A549 (cell line): ENCODE data around the gene TENT4A.

Experiments used
- CBX2 ChIP-seq: fragments of 200-600 bp; sonication (generic); IDR thresholded peaks from 2 replicates; pipeline ENCODE4 v1.6.1; 2016; ENCODE audit warnings: low read depth, mild to moderate bottlenecking, borderline replicate concordance
- EP300 ChIP-seq, 2 experiments: fragments of >200 bp; sonication (Bioruptor Twin); formaldehyde crosslinking; IDR thresholded peaks; 2 replicates in 1 of 2; 3 replicates in 1 of 2; pipeline ENCODE4 v1.6.1; 2016 to 2017
- HOXA7 ChIP-seq: fragments of 250-450 bp; sonication (Bioruptor Pico); IDR thresholded peaks from 2 replicates; pipeline ENCODE4 v1.5.0; 2020; ENCODE audit warnings: mild to moderate bottlenecking, moderate library complexity
- KDM1A ChIP-seq: fragments of 200-600 bp; sonication (generic); IDR thresholded peaks from 2 replicates; pipeline ENCODE4 v1.6.1; 2016; ENCODE audit warnings: low read depth, mild to moderate bottlenecking
- PHF8 ChIP-seq: fragments of 200-600 bp; sonication (generic); IDR thresholded peaks from 2 replicates; pipeline ENCODE4 v1.6.1; 2016; ENCODE audit warnings: low read depth, mild to moderate bottlenecking, antibody characterized with exemption, moderate library complexity, borderline replicate concordance
- POLR2A ChIP-seq: IDR thresholded peaks from 2 replicates; pipeline ENCODE4 v1.6.1; 2012; ENCODE audit warnings: mild to moderate bottlenecking, low read length
- RAD21 ChIP-seq, 2 experiments: fragments of >200 bp in 1 of 2; sonication (Bioruptor Twin) in 1 of 2; formaldehyde crosslinking in 1 of 2; IDR thresholded peaks in 1 of 2; conservative IDR thresholded peaks in 1 of 2; 2 replicates in 1 of 2; 3 replicates in 1 of 2; pipeline ENCODE4 v1.6.1; 2012 to 2018; ENCODE audit warnings: inconsistent platforms in 1 of 2
- SREBF2 ChIP-seq: fragments of 450-650 bp; IDR thresholded peaks from 2 replicates; pipeline ENCODE4 v1.6.1; 2014; ENCODE audit warnings: mild to moderate bottlenecking, moderate library complexity
- ZC3H11A ChIP-seq: fragments of 450-650 bp; IDR thresholded peaks from 2 replicates; pipeline ENCODE4 v1.6.1; 2014; ENCODE audit warnings: antibody characterized with exemption, mild to moderate bottlenecking
- TF ChIP-seq, protein P1 (sequence below): fragments of 450-650 bp; IDR thresholded peaks from 2 replicates; pipeline ENCODE4 v1.6.1; 2014; ENCODE audit warnings: antibody characterized with exemption
- TF ChIP-seq, protein P2 (sequence below): fragments of 200-600 bp; sonication (generic); IDR thresholded peaks from 2 replicates; pipeline ENCODE4 v1.6.1; 2016; ENCODE audit warnings: antibody characterized with exemption, mild to moderate bottlenecking, moderate library complexity
- TF ChIP-seq, protein P3 (sequence below): fragments of >200 bp; sonication (Bioruptor Twin); formaldehyde crosslinking; IDR thresholded peaks from 3 replicates; pipeline ENCODE4 v1.5.1; 2016
- TF ChIP-seq, protein P4 (sequence below): IDR thresholded peaks from 2 replicates; pipeline ENCODE4 v1.6.1; 2012

DNA sequence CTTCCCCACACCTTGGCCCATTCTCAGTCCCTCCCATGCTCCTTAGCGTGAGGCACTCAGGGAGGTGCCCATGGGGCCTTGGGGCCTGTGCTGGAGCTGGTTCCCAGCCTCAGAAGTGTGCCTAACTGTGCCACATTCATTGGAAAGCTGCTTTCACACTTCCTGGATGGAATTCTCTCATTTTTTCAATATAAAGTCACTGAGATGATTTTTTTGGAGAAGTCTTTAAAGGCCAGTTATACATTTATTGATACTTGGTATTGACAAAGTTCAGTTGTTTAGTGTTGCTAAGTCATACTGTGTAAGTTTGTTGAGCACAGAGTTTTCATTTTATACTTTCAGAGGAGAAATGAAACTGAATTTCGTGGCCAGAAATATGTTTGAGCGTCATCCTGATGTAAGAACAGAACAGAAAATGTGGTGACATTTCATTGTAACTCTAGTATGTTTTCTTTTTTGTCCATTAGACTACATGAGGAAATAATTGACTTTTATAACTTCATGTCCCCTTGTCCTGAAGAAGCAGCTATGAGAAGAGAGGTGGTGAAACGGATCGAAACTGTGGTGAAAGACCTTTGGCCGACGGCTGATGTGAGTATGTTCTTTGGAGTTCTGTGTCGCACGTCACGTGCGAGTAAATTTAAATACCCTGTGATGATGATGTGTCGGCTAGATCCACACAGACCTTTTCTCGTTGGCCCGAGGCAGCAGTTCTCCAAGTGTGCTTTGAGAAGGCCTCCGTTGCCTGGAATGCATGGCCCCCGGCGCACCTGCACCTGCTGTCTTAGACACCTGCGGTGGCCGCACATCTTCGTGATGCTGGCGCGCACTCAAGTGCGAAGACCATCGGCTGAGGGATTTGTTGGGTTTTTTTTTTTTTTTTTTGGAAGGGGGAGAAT is 24.1 kb downstream of the TENT4A start:
- TF ChIP-seq, protein P1, sequence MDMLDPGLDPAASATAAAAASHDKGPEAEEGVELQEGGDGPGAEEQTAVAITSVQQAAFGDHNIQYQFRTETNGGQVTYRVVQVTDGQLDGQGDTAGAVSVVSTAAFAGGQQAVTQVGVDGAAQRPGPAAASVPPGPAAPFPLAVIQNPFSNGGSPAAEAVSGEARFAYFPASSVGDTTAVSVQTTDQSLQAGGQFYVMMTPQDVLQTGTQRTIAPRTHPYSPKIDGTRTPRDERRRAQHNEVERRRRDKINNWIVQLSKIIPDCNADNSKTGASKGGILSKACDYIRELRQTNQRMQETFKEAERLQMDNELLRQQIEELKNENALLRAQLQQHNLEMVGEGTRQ, result no peak
- TF ChIP-seq, protein P2, sequence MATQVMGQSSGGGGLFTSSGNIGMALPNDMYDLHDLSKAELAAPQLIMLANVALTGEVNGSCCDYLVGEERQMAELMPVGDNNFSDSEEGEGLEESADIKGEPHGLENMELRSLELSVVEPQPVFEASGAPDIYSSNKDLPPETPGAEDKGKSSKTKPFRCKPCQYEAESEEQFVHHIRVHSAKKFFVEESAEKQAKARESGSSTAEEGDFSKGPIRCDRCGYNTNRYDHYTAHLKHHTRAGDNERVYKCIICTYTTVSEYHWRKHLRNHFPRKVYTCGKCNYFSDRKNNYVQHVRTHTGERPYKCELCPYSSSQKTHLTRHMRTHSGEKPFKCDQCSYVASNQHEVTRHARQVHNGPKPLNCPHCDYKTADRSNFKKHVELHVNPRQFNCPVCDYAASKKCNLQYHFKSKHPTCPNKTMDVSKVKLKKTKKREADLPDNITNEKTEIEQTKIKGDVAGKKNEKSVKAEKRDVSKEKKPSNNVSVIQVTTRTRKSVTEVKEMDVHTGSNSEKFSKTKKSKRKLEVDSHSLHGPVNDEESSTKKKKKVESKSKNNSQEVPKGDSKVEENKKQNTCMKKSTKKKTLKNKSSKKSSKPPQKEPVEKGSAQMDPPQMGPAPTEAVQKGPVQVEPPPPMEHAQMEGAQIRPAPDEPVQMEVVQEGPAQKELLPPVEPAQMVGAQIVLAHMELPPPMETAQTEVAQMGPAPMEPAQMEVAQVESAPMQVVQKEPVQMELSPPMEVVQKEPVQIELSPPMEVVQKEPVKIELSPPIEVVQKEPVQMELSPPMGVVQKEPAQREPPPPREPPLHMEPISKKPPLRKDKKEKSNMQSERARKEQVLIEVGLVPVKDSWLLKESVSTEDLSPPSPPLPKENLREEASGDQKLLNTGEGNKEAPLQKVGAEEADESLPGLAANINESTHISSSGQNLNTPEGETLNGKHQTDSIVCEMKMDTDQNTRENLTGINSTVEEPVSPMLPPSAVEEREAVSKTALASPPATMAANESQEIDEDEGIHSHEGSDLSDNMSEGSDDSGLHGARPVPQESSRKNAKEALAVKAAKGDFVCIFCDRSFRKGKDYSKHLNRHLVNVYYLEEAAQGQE, result no peak
- TF ChIP-seq, protein P3, sequence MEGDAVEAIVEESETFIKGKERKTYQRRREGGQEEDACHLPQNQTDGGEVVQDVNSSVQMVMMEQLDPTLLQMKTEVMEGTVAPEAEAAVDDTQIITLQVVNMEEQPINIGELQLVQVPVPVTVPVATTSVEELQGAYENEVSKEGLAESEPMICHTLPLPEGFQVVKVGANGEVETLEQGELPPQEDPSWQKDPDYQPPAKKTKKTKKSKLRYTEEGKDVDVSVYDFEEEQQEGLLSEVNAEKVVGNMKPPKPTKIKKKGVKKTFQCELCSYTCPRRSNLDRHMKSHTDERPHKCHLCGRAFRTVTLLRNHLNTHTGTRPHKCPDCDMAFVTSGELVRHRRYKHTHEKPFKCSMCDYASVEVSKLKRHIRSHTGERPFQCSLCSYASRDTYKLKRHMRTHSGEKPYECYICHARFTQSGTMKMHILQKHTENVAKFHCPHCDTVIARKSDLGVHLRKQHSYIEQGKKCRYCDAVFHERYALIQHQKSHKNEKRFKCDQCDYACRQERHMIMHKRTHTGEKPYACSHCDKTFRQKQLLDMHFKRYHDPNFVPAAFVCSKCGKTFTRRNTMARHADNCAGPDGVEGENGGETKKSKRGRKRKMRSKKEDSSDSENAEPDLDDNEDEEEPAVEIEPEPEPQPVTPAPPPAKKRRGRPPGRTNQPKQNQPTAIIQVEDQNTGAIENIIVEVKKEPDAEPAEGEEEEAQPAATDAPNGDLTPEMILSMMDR, result no peak
- TF ChIP-seq POLR2A (no peak), EP300 (IDR thresholded peaks at IDR 0.05) (no peak), SREBF2 (no peak), ZC3H11A (no peak), CBX2 (no peak), HOXA7 (CRISPR knock-in tag) (no peak), RAD21 (conservative IDR thresholded peaks at IDR 0.05 in 1 of 2, IDR thresholded peaks at IDR 0.05 in 1 of 2) (no peak), PHF8 (no peak), KDM1A (no peak)
- TF ChIP-seq, protein P4, sequence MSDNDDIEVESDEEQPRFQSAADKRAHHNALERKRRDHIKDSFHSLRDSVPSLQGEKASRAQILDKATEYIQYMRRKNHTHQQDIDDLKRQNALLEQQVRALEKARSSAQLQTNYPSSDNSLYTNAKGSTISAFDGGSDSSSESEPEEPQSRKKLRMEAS, result no peak
